Sigmoid colon (tissue), 4 donors: ENCODE measurements around the gene HDLBP.

ENCODE experiments used
- CTCF ChIP-seq, 4 experiments: fragments of 450-650 bp in 3 of 4; fragments of 200-600 bp in 1 of 4; IDR thresholded peaks; one replicate each; pipeline ENCODE4 v1.5.1; 2016 to 2019; ENCODE audit warnings: antibody characterized with exemption in 4 of 4, mild to moderate bottlenecking in 3 of 4, moderate library complexity in 2 of 4
- POLR2A ChIP-seq, 2 donors: fragments of 450-650 bp; IDR thresholded peaks; one replicate each; pipeline ENCODE4 v1.6.1; 2016; ENCODE audit warnings: antibody characterized with exemption in 2 of 2, mild to moderate bottlenecking in 2 of 2, moderate library complexity in 2 of 2
- POLR2AphosphoS5 ChIP-seq, 4 donors: sonication (generic); formaldehyde crosslinking; IDR thresholded peaks; one replicate each; pipeline ENCODE4 v1.6.1; 2017; ENCODE audit warnings: antibody characterized with exemption in 4 of 4

- TF ChIP-seq CTCF (IDR thresholded peaks at IDR 0.05) (no peak), POLR2A (IDR thresholded peaks at IDR 0.05) (no peak), POLR2AphosphoS5 (IDR thresholded peaks at IDR 0.05) (no peak)
Measured at GRCh38 chr2:241204010-241204384, 111.5 kb downstream of the HDLBP start.
